Measurements from ENCODE around the gene ADCK2. TPM values are rescaled to one million over a fixed set of nuclear protein-coding genes. Genes with fewer than 3 reads are reported as not detected.
A peak's percentile ranks its signal among the peaks of the same experiment; 100 is the strongest.

Gene ADCK2
- total and polyA plus RNA-seq, 2 donors (not counting 3 experiments of a cell fraction or from before 2014, with no cell fraction given), result 10.3 to 13.3 TPM

GRCh38 chr7:140671966-140672365 is 779 bp upstream of the ADCK2 start:
- FAIRE-seq (no peak), DNase-seq (ENCODE audit: low read depth, low spot score) (no peak)
- Histone ChIP-seq H3K36me3 (ENCODE audit: control insufficient read depth in 2 of 2, extremely low read depth in 1 of 2, insufficient read depth in 2 of 2, low read length in 2 of 2) (no peaks in the 10 kb centered on the region), H3K27me3 (ENCODE audit: control insufficient read depth in 2 of 2, insufficient read depth in 2 of 2, low read length in 2 of 2) (peaks cover 2 to 3% of the 10 kb centered on the region in 2 experiments), H2AFZ (ENCODE audit: low read depth, low read length) (peak overlapping the region; percentile 24), H3K79me2 (ENCODE audit: control insufficient read depth, insufficient read depth, low read length) (no peaks in the 10 kb centered on the region), H3K4me2 (ENCODE audit: insufficient read depth, low read length) (no peak overlapping the region), H3K9me1 (replicated peaks; ENCODE audit: control insufficient read depth, extremely low read depth, insufficient read depth, low read length) (no peaks in the 10 kb centered on the region), H3K27ac (ENCODE audit: insufficient read depth, low read depth, low read length) (no peak overlapping the region), H3K4me3 (replicated peaks in 1 of 3; ENCODE audit: insufficient read depth in 1 of 3, low read depth in 1 of 3, low read length in 3 of 3) (no peak overlapping the region), H3K9ac (replicated peaks; ENCODE audit: extremely low read depth, insufficient read depth, low read length) (no peak overlapping the region), H4K20me1 (replicated peaks; ENCODE audit: control insufficient read depth, extremely low read depth, insufficient read depth, low read length) (no peaks in the 10 kb centered on the region), H3K4me1 (ENCODE audit: control insufficient read depth, extremely low read depth, insufficient read depth, low read length) (peaks cover 8% of the 10 kb centered on the region), H3K9me3 (replicated peaks; ENCODE audit: control insufficient read depth, insufficient read depth, low read length) (no peaks in the 10 kb centered on the region)
- TF ChIP-seq CTCF (IDR thresholded peaks at IDR 0.05; ENCODE audit: extremely low read depth in 1 of 2, insufficient read depth in 1 of 2, low read depth in 1 of 2, low read length in 2 of 2), result no peak
- no peak for TF ChIP-seq POLR2AphosphoS5 (IDR thresholded peaks at IDR 0.05; ENCODE audit: insufficient read depth, low read depth, low read length)
- TF ChIP-seq GATA2 (IDR thresholded peaks at IDR 0.05; ENCODE audit: insufficient read depth, insufficient read length, low read depth, low read length), result no peak
- TF ChIP-seq, protein P1, sequence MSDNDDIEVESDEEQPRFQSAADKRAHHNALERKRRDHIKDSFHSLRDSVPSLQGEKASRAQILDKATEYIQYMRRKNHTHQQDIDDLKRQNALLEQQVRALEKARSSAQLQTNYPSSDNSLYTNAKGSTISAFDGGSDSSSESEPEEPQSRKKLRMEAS (IDR thresholded peaks at IDR 0.05; ENCODE audit: insufficient read depth, insufficient read length), result no peak
- TF ChIP-seq JUN (IDR thresholded peaks at IDR 0.05; ENCODE audit: borderline replicate concordance, insufficient read depth, insufficient read length, low read depth), result no peak
- no peak for TF ChIP-seq MYC (IDR thresholded peaks at IDR 0.05; ENCODE audit: low read depth, low read length)
- TF ChIP-seq FOS (IDR thresholded peaks at IDR 0.05; ENCODE audit: borderline replicate concordance, insufficient read depth, low read length), result no peak
- POLR2A ChIA-PET, result no interaction called here
- dilution Hi-C loops (cut with MboI; ENCODE audit: extremely low pct_ligation_motif_present, low sequenced_read_pairs) (no loop called here), intact Hi-C loops (cut with micrococcal nuclease) (loop anchor here (5.0 to 10.0 kb wide), 2 partner anchors 860 to 983 kb away; no protein-coding TSS in a partner anchor)
- CTCF ChIA-PET, result interaction anchor here (1.6 kb wide), 1 partner anchor 154 kb away, joined by 5 read pairs; no protein-coding TSS in a partner anchor
- BruUV-seq (replicated peaks), result no TSS peak
